C4-2B (cell line): ENCODE results near the gene ADAM22.

ENCODE experiments used
- H3K27ac ChIP-seq: fragments of 450-650 bp; 2 replicates; pipeline ENCODE4 v1.5.1; 2017
- ZFX ChIP-seq: fragments of 450-650 bp; IDR thresholded peaks from 2 replicates; pipeline ENCODE4 v1.6.1; 2017
- TF ChIP-seq, protein P1 (sequence below): fragments of 450-650 bp; conservative IDR thresholded peaks from 2 replicates; pipeline ENCODE4 v1.5.1; 2017; ENCODE audit warnings: mild to moderate bottlenecking

Gene ADAM22

GRCh38 chr7:88002617-88003016 is 68.6 kb downstream of the ADAM22 start:
- H3K27ac ChIP-seq, result no peak overlapping the region
- no peak for TF ChIP-seq ZFX
- TF ChIP-seq, protein P1, sequence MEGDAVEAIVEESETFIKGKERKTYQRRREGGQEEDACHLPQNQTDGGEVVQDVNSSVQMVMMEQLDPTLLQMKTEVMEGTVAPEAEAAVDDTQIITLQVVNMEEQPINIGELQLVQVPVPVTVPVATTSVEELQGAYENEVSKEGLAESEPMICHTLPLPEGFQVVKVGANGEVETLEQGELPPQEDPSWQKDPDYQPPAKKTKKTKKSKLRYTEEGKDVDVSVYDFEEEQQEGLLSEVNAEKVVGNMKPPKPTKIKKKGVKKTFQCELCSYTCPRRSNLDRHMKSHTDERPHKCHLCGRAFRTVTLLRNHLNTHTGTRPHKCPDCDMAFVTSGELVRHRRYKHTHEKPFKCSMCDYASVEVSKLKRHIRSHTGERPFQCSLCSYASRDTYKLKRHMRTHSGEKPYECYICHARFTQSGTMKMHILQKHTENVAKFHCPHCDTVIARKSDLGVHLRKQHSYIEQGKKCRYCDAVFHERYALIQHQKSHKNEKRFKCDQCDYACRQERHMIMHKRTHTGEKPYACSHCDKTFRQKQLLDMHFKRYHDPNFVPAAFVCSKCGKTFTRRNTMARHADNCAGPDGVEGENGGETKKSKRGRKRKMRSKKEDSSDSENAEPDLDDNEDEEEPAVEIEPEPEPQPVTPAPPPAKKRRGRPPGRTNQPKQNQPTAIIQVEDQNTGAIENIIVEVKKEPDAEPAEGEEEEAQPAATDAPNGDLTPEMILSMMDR, result no peak

DNA sequence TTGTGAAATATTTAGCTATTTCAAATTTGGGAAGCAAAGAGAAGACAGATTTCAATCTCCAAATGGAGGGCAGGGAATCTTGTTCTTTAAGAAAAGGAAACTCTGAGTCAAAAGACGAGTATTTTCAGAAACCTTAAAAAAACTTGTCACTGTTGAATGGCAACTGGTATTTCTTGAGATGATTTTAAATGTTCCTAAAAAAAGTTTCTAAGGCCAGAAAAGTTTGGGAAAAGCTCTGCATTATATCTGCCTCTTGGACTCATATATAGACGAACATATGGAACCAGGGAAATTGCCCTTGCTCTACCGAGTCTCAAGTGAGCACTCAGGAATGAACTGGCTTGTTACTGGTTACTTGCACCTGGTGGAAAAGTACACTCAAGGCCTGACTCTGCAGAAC is 69.5 kb downstream of the ADAM22 start:
- H3K27ac ChIP-seq, result no peak overlapping the region
- no peak for TF ChIP-seq ZFX
- TF ChIP-seq, protein P1, result no peak

GRCh38 chr7:88005191-88005590 is 71.1 kb downstream of the ADAM22 start:
- no peak for TF ChIP-seq ZFX
- TF ChIP-seq, protein P1, result no peak
- H3K27ac ChIP-seq, result no peak overlapping the region

GRCh38 chr7:88009651-88010050 is 75.6 kb downstream of the ADAM22 start:
- TF ChIP-seq, protein P1, result no peak
- TF ChIP-seq ZFX, result no peak
- no peak overlapping the region for H3K27ac ChIP-seq

GRCh38 chr7:88012086-88012485 is 78.0 kb downstream of the ADAM22 start:
- H3K27ac ChIP-seq, result no peak overlapping the region
- TF ChIP-seq, protein P1, result no peak
- no peak for TF ChIP-seq ZFX

GRCh38 chr7:88013981-88014380 is 79.9 kb downstream of the ADAM22 start:
- TF ChIP-seq ZFX, result no peak
- TF ChIP-seq, protein P1, result no peak
- no peak overlapping the region for H3K27ac ChIP-seq

DNA sequence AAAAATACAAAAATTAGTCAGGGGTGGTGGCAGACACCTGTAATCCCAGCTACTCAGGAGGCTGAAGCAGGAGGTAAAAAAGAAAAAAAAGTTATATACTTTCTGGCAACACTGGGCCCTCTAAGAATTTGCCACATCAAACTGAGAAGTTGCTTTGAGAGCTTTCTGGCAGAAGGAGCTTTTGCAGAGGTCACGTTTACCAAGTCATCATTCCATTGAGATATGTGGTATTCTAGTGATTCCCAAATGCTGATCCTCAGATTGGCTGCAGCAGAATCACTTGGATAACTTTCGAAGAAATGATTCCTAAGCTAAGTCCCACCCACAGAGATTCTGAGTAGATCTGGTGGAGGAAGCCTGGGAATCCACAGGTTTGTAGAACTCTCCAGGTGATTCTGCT is 80.5 kb downstream of the ADAM22 start:
- no peak for TF ChIP-seq ZFX
- TF ChIP-seq, protein P1, result no peak

GRCh38 chr7:88015309-88015708 is 81.3 kb downstream of the ADAM22 start:
- TF ChIP-seq, protein P1, result no peak
- TF ChIP-seq ZFX, result no peak

More for the DNA sequence above, 80.5 kb downstream of the ADAM22 start:
- no peak overlapping the region for H3K27ac ChIP-seq

More at GRCh38 chr7:88015309-88015708, 81.3 kb downstream of the ADAM22 start:
- H3K27ac ChIP-seq, result no peak overlapping the region
